WTC11 (cell line): ENCODE measurements around the gene ARHGAP23. TPM values are rescaled to one million over a fixed set of nuclear protein-coding genes. Genes with fewer than 3 reads are reported as not detected.
"Not testable (repeated sequence)": the region's sequence is repeated elsewhere in the genome, so short reads cannot be mapped to it uniquely, and the experiment has no call there.

Source experiments
- ATAC-seq: fragments of 200-7000 bp; cut with Tn5 transposase; 2 replicates; pipeline ENCODE4 v1.10.0; 2021; ENCODE audit warnings: mild to moderate bottlenecking, moderate library complexity
- CTCF ChIA-PET: fragments of 300-600 bp; sonication (Branson Sonifier 250); formaldehyde crosslinking; loops from one replicate; lab custom pipeline; 2021; ENCODE audit warnings: antibody characterized with exemption; lab: Charles Lee
- POLR2A ChIA-PET: fragments of 350-600 bp; sonication (Branson Sonifier 250); formaldehyde crosslinking; loops from one replicate; lab custom pipeline; 2021; ENCODE audit warnings: antibody characterized with exemption; lab: Charles Lee
- DNase-seq: peaks from one replicate; pipeline ENCODE4 v3.0.0; 2021; ENCODE audit warnings: low spot score
- H3K27ac Mint-ChIP-seq: 2 replicates; pipeline ENCODE4 v1.8.0; 2021; ENCODE audit warnings: mixed read lengths
- H3K27me3 Mint-ChIP-seq: 2 replicates; pipeline ENCODE4 v1.8.0; 2021; ENCODE audit warnings: low read depth, mild to moderate bottlenecking, moderate library complexity, mixed read lengths
- H3K36me3 Mint-ChIP-seq: 2 replicates; pipeline ENCODE4 v1.8.0; 2021; ENCODE audit warnings: mixed read lengths
- H3K4me1 Mint-ChIP-seq: 2 replicates; pipeline ENCODE4 v1.8.0; 2022; ENCODE audit warnings: mixed read lengths
- H3K4me3 Mint-ChIP-seq: 2 replicates; pipeline ENCODE4 v1.8.0; 2021; ENCODE audit warnings: mild to moderate bottlenecking, moderate library complexity, mixed read lengths
- H3K9me3 Mint-ChIP-seq: 2 replicates; pipeline ENCODE4 v1.8.0; 2021; ENCODE audit warnings: mixed read lengths
- CREB1 ChIP-seq: sonication (generic); formaldehyde crosslinking; IDR thresholded peaks from 2 replicates; pipeline ENCODE4 v1.8.0; 2023; ENCODE audit warnings: mild to moderate bottlenecking, missing genetic modification reagents
- ERG ChIP-seq: fragments of 250-450 bp; sonication (Bioruptor Pico); IDR thresholded peaks from 2 replicates; pipeline ENCODE4 v1.8.0; 2021; ENCODE audit warnings: mild to moderate bottlenecking
- ESRRA ChIP-seq: sonication (generic); formaldehyde crosslinking; IDR thresholded peaks from 2 replicates; pipeline ENCODE4 v1.8.1; 2022; ENCODE audit warnings: mild to moderate bottlenecking, missing genetic modification reagents, borderline replicate concordance
- HMGA2 ChIP-seq: fragments of 250-450 bp; sonication (Bioruptor Pico); IDR thresholded peaks from 2 replicates; pipeline ENCODE4 v1.4.0; 2021; ENCODE audit warnings: mild to moderate bottlenecking, moderate library complexity
- MAX ChIP-seq: sonication (generic); formaldehyde crosslinking; IDR thresholded peaks from 2 replicates; pipeline ENCODE4 v1.8.0; 2022; ENCODE audit warnings: mild to moderate bottlenecking, missing genetic modification reagents
- OVOL2 ChIP-seq: fragments of 250-450 bp; sonication (Bioruptor Pico); IDR thresholded peaks from 2 replicates; pipeline ENCODE4 v1.9.0; 2021; ENCODE audit warnings: mild to moderate bottlenecking, borderline replicate concordance
- ZMAT4 ChIP-seq: fragments of 250-450 bp; sonication (Bioruptor Pico); IDR thresholded peaks from 2 replicates; pipeline ENCODE4 v1.9.0; 2021; ENCODE audit warnings: mild to moderate bottlenecking
- ZNF121 ChIP-seq: sonication (generic); formaldehyde crosslinking; IDR thresholded peaks from 2 replicates; pipeline ENCODE4 v1.8.0; 2023; ENCODE audit warnings: missing genetic modification reagents
- ZNF138 ChIP-seq: sonication (generic); formaldehyde crosslinking; conservative IDR thresholded peaks from 2 replicates; pipeline ENCODE4 v1.8.1; 2022; ENCODE audit warnings: mild to moderate bottlenecking, moderate library complexity, missing genetic modification reagents
- ZNF281 ChIP-seq: sonication (generic); formaldehyde crosslinking; IDR thresholded peaks from 2 replicates; pipeline ENCODE4 v1.8.0; 2023; ENCODE audit warnings: mild to moderate bottlenecking, missing genetic modification reagents
- ZNF532 ChIP-seq: fragments of 250-450 bp; sonication (Bioruptor Pico); IDR thresholded peaks from 2 replicates; pipeline ENCODE4 v1.9.0; 2021; ENCODE audit warnings: mild to moderate bottlenecking, borderline replicate concordance
- total RNA-seq: library from RNA; stranded (reverse); gene quantifications from 3 replicates; pipeline ENCODE4 v1.2.3, GENCODE V29; 2021

The ARHGAP23 gene
- total RNA-seq, 1 experiment from 2014 or later = 66.0 TPM

GRCh38 chr17:38469875-38470274 lies 41.6 kb downstream of the ARHGAP23 start:
- no peaks in the 10 kb centered on the region for H3K9me3 Mint-ChIP-seq
- POLR2A ChIA-PET = no interaction called here
- DNase-seq = no peak

GRCh38 chr17:38471253-38471652 lies 43.0 kb downstream of the ARHGAP23 start:
- CTCF ChIA-PET = interaction anchor here (0.9 to 1.8 kb wide), 2 partner anchors 15 to 47 kb away, joined by 3 to 6 read pairs; no protein-coding TSS in a partner anchor
- DNase-seq, H3K9me3 Mint-ChIP-seq, ATAC-seq, H3K4me3 Mint-ChIP-seq, H3K27me3 Mint-ChIP-seq, POLR2A ChIA-PET: not testable (repeated sequence)
- peak overlapping the region; percentile 61; the same call in 1 of the 2 replicates for H3K27ac Mint-ChIP-seq
- H3K4me1 Mint-ChIP-seq = peaks cover 26% of the 10 kb centered on the region
- H3K36me3 Mint-ChIP-seq = peaks cover 40% of the 10 kb centered on the region

More at GRCh38 chr17:38469875-38470274, 41.6 kb downstream of the ARHGAP23 start:
- no peaks in the 10 kb centered on the region for H3K27me3 Mint-ChIP-seq
- peak overlapping the region; percentile 79; the same call in 1 of the 2 replicates for H3K27ac Mint-ChIP-seq
- no peak overlapping the region for H3K4me3 Mint-ChIP-seq
- TF ChIP-seq HMGA2 (CRISPR knock-in tag) (no peak), ZNF281 (CRISPR knock-in tag) (0 out of 2 replicates have a peak, but pooled peaks have one; percentile 35)
- peaks cover 20% of the 10 kb centered on the region for H3K4me1 Mint-ChIP-seq
- CTCF ChIA-PET = interaction anchor here (0.6 to 1.8 kb wide), 2 partner anchors 14 to 56 kb away, joined by 3 to 6 read pairs; no protein-coding TSS in a partner anchor
- H3K36me3 Mint-ChIP-seq = peaks cover 34% of the 10 kb centered on the region
- ATAC-seq = no peak

GRCh38 chr17:38474666-38475065 lies 46.4 kb downstream of the ARHGAP23 start:
- 0 out of 2 replicates have a peak, but pooled peaks have one; percentile 28 for TF ChIP-seq MAX
- H3K4me3 Mint-ChIP-seq, H3K27ac Mint-ChIP-seq, H3K27me3 Mint-ChIP-seq, ATAC-seq, POLR2A ChIA-PET, H3K9me3 Mint-ChIP-seq: not testable (repeated sequence)
- DNase-seq = peak; percentile 49
- CTCF ChIA-PET = interaction anchor here (0.8 to 2.4 kb wide), 3 partner anchors 19 to 51 kb away, joined by 3 to 12 read pairs (median 8); no protein-coding TSS in a partner anchor
- Mint-ChIP-seq H3K4me1 (peaks cover 28% of the 10 kb centered on the region), H3K36me3 (peaks cover 29% of the 10 kb centered on the region)

GRCh38 chr17:38476549-38476948 lies 48.3 kb downstream of the ARHGAP23 start:
- POLR2A ChIA-PET = interaction anchor here (0.6 kb wide), 1 partner anchor 261 kb away, joined by 3 read pairs; no protein-coding TSS in a partner anchor
- H3K4me3 Mint-ChIP-seq = no peak overlapping the region
- DNase-seq (no peak), ATAC-seq (no peak)
- peak overlapping the region; percentile 12 for H3K27ac Mint-ChIP-seq
- H3K9me3 Mint-ChIP-seq = no peaks in the 10 kb centered on the region
- no peaks in the 10 kb centered on the region for H3K27me3 Mint-ChIP-seq
- CTCF ChIA-PET = interaction anchor here (0.6 to 1.8 kb wide), 3 partner anchors 32 to 155 kb away, joined by 3 to 4 read pairs (median 3); no protein-coding TSS in a partner anchor
- peaks cover 18% of the 10 kb centered on the region for H3K4me1 Mint-ChIP-seq
- peaks cover 22% of the 10 kb centered on the region for H3K36me3 Mint-ChIP-seq
- TF ChIP-seq ZNF138 (no peak), CREB1 (CRISPR knock-in tag) (no peak), ESRRA (no peak), ZNF532 (no peak), ZNF121 (CRISPR knock-in tag) (no peak), ZMAT4 (CRISPR knock-in tag) (no peak), ERG (CRISPR knock-in tag) (no peak), ZNF281 (CRISPR knock-in tag) (no peak), OVOL2 (CRISPR knock-in tag) (no peak)
